H1 (cell line): ENCODE measurements around the gene SCAMP2. TPM values are rescaled to one million over a fixed set of nuclear protein-coding genes. Genes with fewer than 3 reads are reported as not detected.

ENCODE experiments used
- ASH2L ChIP-seq: fragments of 200-600, 300-600 bp; sonication (generic); IDR thresholded peaks from one replicate; pipeline ENCODE4 v1.7.1; 2017; ENCODE audit warnings: low read length
- CHD2 ChIP-seq: IDR thresholded peaks from 2 replicates; pipeline ENCODE4 v1.6.1; 2012; ENCODE audit warnings: low read length, improper control_type of control experiment
- CHD7 ChIP-seq: fragments of 300-600 bp; sonication (generic); IDR thresholded peaks from 2 replicates; pipeline ENCODE4 v1.7.1; 2012; ENCODE audit warnings: low read length, moderate library complexity, mild to moderate bottlenecking, inconsistent platforms; ENCODE audit not compliant: insufficient replicate concordance
- EGR1 ChIP-seq: IDR thresholded peaks from 2 replicates; pipeline ENCODE4 v1.6.1; 2011; ENCODE audit warnings: low read depth, low read length, borderline replicate concordance
- FOSL1 ChIP-seq: IDR thresholded peaks from 2 replicates; pipeline ENCODE4 v1.6.1; 2011; ENCODE audit warnings: mild to moderate bottlenecking, low read depth, low read length, moderate library complexity; ENCODE audit not compliant: insufficient read depth
- HDAC2 ChIP-seq, 2 experiments: fragments of 300-600 bp in 1 of 2; sonication (generic) in 1 of 2; IDR thresholded peaks; 2 replicates each; pipeline ENCODE4 v1.6.1; 2011 to 2012; ENCODE audit warnings: low read depth in 2 of 2, low read length in 2 of 2, mild to moderate bottlenecking in 2 of 2, moderate library complexity in 2 of 2, borderline replicate concordance in 1 of 2, inconsistent platforms in 1 of 2
- PHF8 ChIP-seq: fragments of 200-600 bp; sonication (generic); conservative IDR thresholded peaks from 2 replicates; pipeline ENCODE4 v1.7.1; 2012; ENCODE audit warnings: low read depth, mild to moderate bottlenecking, inconsistent platforms, low read length, moderate library complexity
- SIX5 ChIP-seq: IDR thresholded peaks from 2 replicates; pipeline ENCODE4 v1.6.1; 2011; ENCODE audit warnings: mild to moderate bottlenecking, low read depth, low read length
- TAF1 ChIP-seq: IDR thresholded peaks from 2 replicates; pipeline ENCODE4 v1.6.1; 2011; ENCODE audit warnings: mild to moderate bottlenecking, low read depth, low read length
- TCF12 ChIP-seq: IDR thresholded peaks from 2 replicates; pipeline ENCODE4 v1.6.1; 2011; ENCODE audit warnings: low read depth, mild to moderate bottlenecking, low read length
- YY1 ChIP-seq: IDR thresholded peaks from 2 replicates; pipeline ENCODE4 v1.6.1; 2011; ENCODE audit warnings: low read depth, mild to moderate bottlenecking, low read length
- polyA plus RNA-seq, 7 experiments: library from polyadenylated mRNA; depleted of rRNA in 3 of 7; stranded (reverse) in 5 of 7; unstranded in 2 of 7; fragments of >200 nt in 5 of 7; fragments of 200-250 nt in 2 of 7; gene quantifications; 1 replicate in 5 of 7; 2 replicates in 1 of 7; 4 replicates in 1 of 7; pipeline versions ENCODE4 v1.2.1 to v1.2.3, GENCODE V29; 2011 to 2013; ENCODE audit warnings: missing spikeins in 2 of 7, mixed read lengths in 2 of 7
- total RNA-seq: library from RNA; stranded (reverse); fragmentation: NEBNext Ultra II Directional; extraction: Animal tissue kit (Norgen Biotek cat#: 25700); gene quantifications from 2 replicates; pipeline ENCODE4 v1.2.1, GENCODE V29; 2021
- TF ChIP-seq, protein P1 (sequence below): IDR thresholded peaks from 2 replicates; pipeline ENCODE4 v1.6.1; 2012; ENCODE audit warnings: inconsistent platforms

SCAMP2 gene
- total and polyA plus RNA-seq, 2 of the 8 experiments (the other 6 are each of a cell fraction or from before 2014, with no cell fraction given) = 41.7 to 131 TPM

- TF ChIP-seq CHD7 = no peak
- TF ChIP-seq YY1 = no peak
- TF ChIP-seq PHF8 = no peak
- TF ChIP-seq HDAC2 (IDR thresholded peaks at IDR 0.05; ENCODE audit: borderline replicate concordance in 1 of 2, low read depth in 2 of 2, low read length in 2 of 2) = no peak
- no peak for TF ChIP-seq EGR1
- no peak for TF ChIP-seq TCF12
- no peak for TF ChIP-seq TAF1
- TF ChIP-seq ASH2L = no peak
- TF ChIP-seq FOSL1 = no peak
- TF ChIP-seq CHD2 = no peak
- no peak for TF ChIP-seq SIX5
- TF ChIP-seq, protein P1, sequence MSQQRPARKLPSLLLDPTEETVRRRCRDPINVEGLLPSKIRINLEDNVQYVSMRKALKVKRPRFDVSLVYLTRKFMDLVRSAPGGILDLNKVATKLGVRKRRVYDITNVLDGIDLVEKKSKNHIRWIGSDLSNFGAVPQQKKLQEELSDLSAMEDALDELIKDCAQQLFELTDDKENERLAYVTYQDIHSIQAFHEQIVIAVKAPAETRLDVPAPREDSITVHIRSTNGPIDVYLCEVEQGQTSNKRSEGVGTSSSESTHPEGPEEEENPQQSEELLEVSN = no peak
These were observed 43.2 kb downstream of the SCAMP2 start (continued) for GRCh38 chr15:74829991-74830390.
